COLO829 (cell line): ENCODE results near the gene OR11H6.
"Not testable (repeated sequence)": the region's sequence is repeated elsewhere in the genome, so short reads cannot be mapped to it uniquely, and the experiment has no call there.

Source experiments
- DNase-seq: peaks from one replicate; pipeline ENCODE4 v3.0.0; 2012; ENCODE audit warnings: low spot score

The OR11H6 gene

DNA sequence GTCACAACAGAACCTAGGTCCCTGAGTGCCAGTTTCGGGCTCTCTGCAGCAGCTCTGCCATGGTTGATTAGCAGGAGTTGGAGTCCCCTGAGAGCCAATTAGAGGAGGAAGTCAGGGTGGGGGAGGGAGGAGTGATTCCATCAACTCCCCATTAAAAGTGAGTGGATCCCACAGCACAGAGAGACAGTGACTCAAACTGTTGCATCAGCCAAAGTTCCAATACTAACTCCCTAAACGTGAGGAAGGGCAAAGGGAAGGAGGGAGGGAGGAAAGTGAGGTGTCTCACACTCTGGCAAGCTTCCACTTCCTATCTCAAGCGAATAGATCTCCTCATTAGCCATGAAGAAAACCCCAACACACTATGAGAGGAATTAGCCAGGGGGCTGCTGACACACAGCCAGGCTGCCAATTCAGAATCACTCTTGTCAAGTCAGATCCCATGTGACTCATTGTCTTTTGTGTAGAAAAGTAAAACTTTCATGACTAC is 39.2 kb downstream of the OR11H6 start:
- DNase-seq, result peak; percentile 76

DNA sequence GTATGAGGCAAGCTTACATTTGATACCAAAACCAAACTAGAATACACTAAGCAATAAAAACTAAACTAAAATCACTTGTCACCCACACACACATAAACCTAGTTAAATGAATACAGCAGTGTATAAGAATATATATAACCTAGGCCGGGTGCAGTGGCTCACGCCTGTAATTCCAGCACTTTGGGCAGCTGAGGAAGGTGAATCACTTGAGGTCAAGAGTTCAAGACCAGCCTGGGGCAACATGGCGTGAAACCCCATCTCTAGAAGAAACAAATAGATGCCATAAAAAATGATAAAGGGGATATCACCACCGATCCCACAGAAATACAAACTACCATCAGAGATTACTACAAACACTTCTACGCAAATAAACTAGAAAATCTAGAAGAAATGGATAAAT is 40.9 kb downstream of the OR11H6 start:
- not testable (repeated sequence) for DNase-seq

DNA sequence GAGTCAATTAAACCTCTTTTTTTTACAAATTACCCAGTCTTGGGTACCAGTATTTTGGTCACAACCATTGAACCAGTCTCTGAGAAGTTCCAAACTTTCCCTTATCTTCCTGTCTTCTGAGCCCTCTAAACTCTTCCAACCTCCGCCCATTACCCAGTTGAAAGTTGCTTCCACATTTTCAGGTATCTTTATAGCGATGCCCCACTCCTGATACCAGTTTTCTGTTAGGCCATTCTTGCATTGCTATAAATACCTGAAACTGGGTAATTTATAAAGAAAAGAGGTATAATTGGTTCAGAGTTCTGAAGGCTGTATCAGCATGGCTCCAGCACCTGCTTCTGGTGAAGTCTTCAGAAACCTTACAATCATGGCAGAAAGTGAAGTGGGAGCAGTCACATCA is 50.6 kb downstream of the OR11H6 start:
- no peak for DNase-seq
